SK-N-SH (cell line): ENCODE measurements around the gene MAN2B2. TPM values are rescaled to one million over a fixed set of nuclear protein-coding genes. Genes with fewer than 3 reads are reported as not detected.

ENCODE experiments used
- FOXM1 ChIP-seq: IDR thresholded peaks from 2 replicates; pipeline ENCODE4 v1.4.0; 2012; ENCODE audit warnings: low read depth, mild to moderate bottlenecking
- GABPA ChIP-seq: IDR thresholded peaks from 2 replicates; pipeline ENCODE4 v1.4.0; 2012; ENCODE audit warnings: low read depth, mild to moderate bottlenecking
- GATA2 ChIP-seq: sonication (generic); formaldehyde crosslinking; IDR thresholded peaks from 2 replicates; pipeline ENCODE4 v1.5.0; 2020; ENCODE audit warnings: mild to moderate bottlenecking, missing genetic modification reagents
- JUND ChIP-seq: IDR thresholded peaks from 2 replicates; pipeline ENCODE4 v1.4.0; 2012
- MAX ChIP-seq: IDR thresholded peaks from 2 replicates; pipeline ENCODE4 v1.4.0; 2012; ENCODE audit warnings: low read depth
- MEF2A ChIP-seq: IDR thresholded peaks from 2 replicates; pipeline ENCODE4 v1.4.0; 2012; ENCODE audit warnings: low read depth, borderline replicate concordance
- MXI1 ChIP-seq: IDR thresholded peaks from 2 replicates; pipeline ENCODE4 v1.6.1; 2012; ENCODE audit warnings: mild to moderate bottlenecking, low read depth, low read length, improper control_type of control experiment
- NRF1 ChIP-seq: IDR thresholded peaks from 2 replicates; pipeline ENCODE4 v1.6.1; 2012; ENCODE audit warnings: low read depth, mild to moderate bottlenecking, low read length
- PBX3 ChIP-seq: IDR thresholded peaks from 2 replicates; pipeline ENCODE4; 2012
- POLR2AphosphoS5 ChIP-seq: IDR thresholded peaks from 2 replicates; pipeline ENCODE4 v1.6.1; 2012; ENCODE audit warnings: low read depth, low read length
- RCOR1 ChIP-seq: fragments of 150-350 bp; IDR thresholded peaks from 2 replicates; pipeline ENCODE4 v1.6.1; 2017; ENCODE audit warnings: antibody characterized with exemption, low read length
- REST ChIP-seq: IDR thresholded peaks from 2 replicates; pipeline ENCODE4 v1.6.1; 2012; ENCODE audit warnings: mild to moderate bottlenecking, low read depth, low read length, moderate library complexity
- SIN3A ChIP-seq: IDR thresholded peaks from 2 replicates; pipeline ENCODE4 v1.6.1; 2012; ENCODE audit warnings: low read depth, mild to moderate bottlenecking, low read length, moderate library complexity, borderline replicate concordance
- SMC3 ChIP-seq: IDR thresholded peaks from 2 replicates; pipeline ENCODE4 v1.6.1; 2012; ENCODE audit warnings: low read depth, low read length, improper control_type of control experiment
- TAF1 ChIP-seq: IDR thresholded peaks from 2 replicates; pipeline ENCODE4 v1.6.1; 2012; ENCODE audit warnings: low read depth, mild to moderate bottlenecking, low read length, moderate library complexity, borderline replicate concordance
- TEAD4 ChIP-seq: IDR thresholded peaks from 2 replicates; pipeline ENCODE4 v1.4.0; 2012; ENCODE audit warnings: mild to moderate bottlenecking, borderline replicate concordance; ENCODE audit not compliant: insufficient read depth
- USF1 ChIP-seq: IDR thresholded peaks from 2 replicates; pipeline ENCODE4 v1.4.0; 2012; ENCODE audit warnings: low read depth, borderline replicate concordance
- ZBTB33 ChIP-seq: IDR thresholded peaks from 2 replicates; pipeline ENCODE4 v1.4.0; 2012; ENCODE audit warnings: low read depth, borderline replicate concordance
- polyA plus RNA-seq, 3 experiments: library from polyadenylated mRNA; depleted of rRNA; stranded (reverse); fragments of >200 nt; gene quantifications; 2 replicates each; pipeline ENCODE4 v1.2.3, GENCODE V29; 2012

The MAN2B2 gene
- polyA plus RNA-seq, 1 of the 3 experiments (the other 2 are of a cell fraction) = 24.9 TPM

- TF ChIP-seq ZBTB33 = peak; percentile 54; the same call in 1 of the 2 replicates
- peak; percentile 98 for TF ChIP-seq TAF1
- no peak for TF ChIP-seq JUND
- TF ChIP-seq SMC3 = no peak
- peak; percentile 93 for TF ChIP-seq MAX
- no peak for TF ChIP-seq USF1
- no peak for TF ChIP-seq GATA2
- TF ChIP-seq POLR2AphosphoS5 = peak; percentile 98
- TF ChIP-seq NRF1 = peak; percentile 76
- TF ChIP-seq PBX3 = no peak
- TF ChIP-seq MXI1 = peak; percentile 80; the same call in 1 of the 2 replicates
- no peak for TF ChIP-seq SIN3A
- TF ChIP-seq GABPA = no peak
- peak; percentile 50; the same call in 1 of the 2 replicates for TF ChIP-seq REST
- no peak for TF ChIP-seq RCOR1
- no peak; the same call in 1 of the 2 replicates for TF ChIP-seq FOXM1
- TF ChIP-seq TEAD4 = no peak; the same call in 1 of the 2 replicates
- no peak for TF ChIP-seq MEF2A
These were observed 65.5 kb downstream of the MAN2B2 start, which contains the start of gene MRFAP1 (continued) for GRCh38 chr4:6640292-6641163.
